Retina (tissue), 1 donor: ENCODE measurements around the gene MGLL.

ENCODE experiments used
- DNase-seq: peaks from one replicate; pipeline ENCODE4 v3.0.0-alpha.2; 2016

MGLL gene

GRCh38 chr3:127751163-127751621, 71.1 kb downstream of the MGLL start:
- DNase-seq = no peak

GRCh38 chr3:127750226-127751031, 71.9 kb downstream of the MGLL start:
- DNase-seq = no peak

- no peak for DNase-seq
These were observed 72.5 kb downstream of the MGLL start for GRCh38 chr3:127749787-127750225.

GRCh38 chr3:127749361-127749760, 73.0 kb downstream of the MGLL start:
- no peak for DNase-seq

- DNase-seq = no peak
These were observed 73.5 kb downstream of the MGLL start for GRCh38 chr3:127748754-127749327.

- no peak for DNase-seq
These were observed 74.4 kb downstream of the MGLL start for GRCh38 chr3:127747751-127748521.

- DNase-seq = no peak
These were observed 75.2 kb downstream of the MGLL start for GRCh38 chr3:127747066-127747465.

- no peak for DNase-seq
These were observed 75.8 kb downstream of the MGLL start for GRCh38 chr3:127746400-127747057.

GRCh38 chr3:127745656-127746399, 76.5 kb downstream of the MGLL start:
- no peak for DNase-seq

GRCh38 chr3:127744875-127745274, 77.4 kb downstream of the MGLL start:
- no peak for DNase-seq

GRCh38 chr3:127744253-127744815, 78.0 kb downstream of the MGLL start:
- DNase-seq = no peak

GRCh38 chr3:127743351-127744252, 78.7 kb downstream of the MGLL start:
- no peak for DNase-seq

- no peak for DNase-seq
These were observed 79.7 kb downstream of the MGLL start for GRCh38 chr3:127742580-127742979.

GRCh38 chr3:127741690-127742089, 80.6 kb downstream of the MGLL start:
- no peak for DNase-seq

GRCh38 chr3:127741246-127741645, 81.1 kb downstream of the MGLL start:
- DNase-seq = no peak

GRCh38 chr3:127740136-127740915, 82.0 kb downstream of the MGLL start:
- no peak for DNase-seq

- no peak for DNase-seq
These were observed 82.8 kb downstream of the MGLL start for GRCh38 chr3:127739347-127740135.

- no peak for DNase-seq
These were observed 84.0 kb downstream of the MGLL start for GRCh38 chr3:127738192-127738840.
